ENCODE results near the gene TNFAIP3.
A peak's percentile ranks its signal among the peaks of the same experiment; 100 is the strongest.

TNFAIP3 gene

GRCh38 chr6:137890983-137891537, 24.0 kb downstream of the TNFAIP3 start:
- peak overlapping the region; percentile 35 for H3K27ac ChIP-seq (ENCODE audit: low read length)
- H3K79me2 ChIP-seq (ENCODE audit: insufficient read depth, low read length): no peaks in the 10 kb centered on the region
- no peaks in the 10 kb centered on the region for H4K20me1 ChIP-seq (ENCODE audit: insufficient read depth, low read length)
- H3K36me3 ChIP-seq (ENCODE audit: insufficient read depth, low read length): no peaks in the 10 kb centered on the region
- no peak overlapping the region for H3K9ac ChIP-seq (ENCODE audit: low read depth, low read length)
- H2AFZ ChIP-seq (ENCODE audit: low read depth, low read length): no peak overlapping the region; the same call in 1 of the 2 replicates
- H3K4me2 ChIP-seq (ENCODE audit: insufficient read depth, low read length): no peak overlapping the region
- H3K4me3 ChIP-seq (ENCODE audit: low read depth in 1 of 2, low read length in 2 of 2): no peak overlapping the region
- no peaks in the 10 kb centered on the region for H3K9me3 ChIP-seq (ENCODE audit: insufficient read depth, low read length, severe bottlenecking)
- ATAC-seq (ENCODE audit: insufficient read depth, low read depth): no peak
- no peaks in the 10 kb centered on the region for H3K4me1 ChIP-seq (ENCODE audit: insufficient read depth, low read length)
- no peak for TF ChIP-seq CTCF (IDR thresholded peaks at IDR 0.05; ENCODE audit: borderline replicate concordance, extremely low read depth, low read length, poor library complexity, severe bottlenecking)
- no peak for TF ChIP-seq EZH2 (IDR thresholded peaks at IDR 0.05; ENCODE audit: borderline replicate concordance, low read depth, low read length, severe bottlenecking)
- H3K27me3 ChIP-seq (ENCODE audit: insufficient read depth, low read length, poor library complexity): no peaks in the 10 kb centered on the region
- no peak for DNase-seq

- TF ChIP-seq EZH2 (IDR thresholded peaks at IDR 0.05; ENCODE audit: borderline replicate concordance, low read depth, low read length, severe bottlenecking) (no peak), CTCF (IDR thresholded peaks at IDR 0.05; ENCODE audit: borderline replicate concordance, extremely low read depth, low read length, poor library complexity, severe bottlenecking) (no peak)
- no peaks in the 10 kb centered on the region for H3K27me3 ChIP-seq (ENCODE audit: insufficient read depth, low read length, poor library complexity)
- no peak overlapping the region for H3K4me2 ChIP-seq (ENCODE audit: insufficient read depth, low read length)
- no peak overlapping the region for H2AFZ ChIP-seq (ENCODE audit: low read depth, low read length)
- DNase-seq (no peak), ATAC-seq (ENCODE audit: insufficient read depth, low read depth) (no peak)
- no peaks in the 10 kb centered on the region for H3K36me3 ChIP-seq (ENCODE audit: insufficient read depth, low read length)
- H3K4me3 ChIP-seq (ENCODE audit: low read depth in 1 of 2, low read length in 2 of 2): no peak overlapping the region
- no peaks in the 10 kb centered on the region for H3K4me1 ChIP-seq (ENCODE audit: insufficient read depth, low read length)
- H3K9ac ChIP-seq (ENCODE audit: low read depth, low read length): no peak overlapping the region
- no peaks in the 10 kb centered on the region for H3K9me3 ChIP-seq (ENCODE audit: insufficient read depth, low read length, severe bottlenecking)
- H3K79me2 ChIP-seq (ENCODE audit: insufficient read depth, low read length): no peaks in the 10 kb centered on the region
- H4K20me1 ChIP-seq (ENCODE audit: insufficient read depth, low read length): no peaks in the 10 kb centered on the region
- H3K27ac ChIP-seq (ENCODE audit: low read length): no peak overlapping the region
These were observed 25.2 kb downstream of the TNFAIP3 start for GRCh38 chr6:137892271-137892708.

- no peaks in the 10 kb centered on the region for H3K36me3 ChIP-seq (ENCODE audit: insufficient read depth, low read length)
- H3K4me1 ChIP-seq (ENCODE audit: insufficient read depth, low read length): no peaks in the 10 kb centered on the region
- H3K9ac ChIP-seq (ENCODE audit: low read depth, low read length): no peak overlapping the region
- H3K4me3 ChIP-seq (ENCODE audit: low read depth in 1 of 2, low read length in 2 of 2): no peak overlapping the region
- H3K27ac ChIP-seq (ENCODE audit: low read length): no peak overlapping the region
- H3K27me3 ChIP-seq (ENCODE audit: insufficient read depth, low read length, poor library complexity): no peaks in the 10 kb centered on the region
- H4K20me1 ChIP-seq (ENCODE audit: insufficient read depth, low read length): no peaks in the 10 kb centered on the region
- TF ChIP-seq EZH2 (IDR thresholded peaks at IDR 0.05; ENCODE audit: borderline replicate concordance, low read depth, low read length, severe bottlenecking) (no peak), CTCF (IDR thresholded peaks at IDR 0.05; ENCODE audit: borderline replicate concordance, extremely low read depth, low read length, poor library complexity, severe bottlenecking) (no peak)
- DNase-seq: no peak
- H3K79me2 ChIP-seq (ENCODE audit: insufficient read depth, low read length): no peaks in the 10 kb centered on the region
- H3K4me2 ChIP-seq (ENCODE audit: insufficient read depth, low read length): no peak overlapping the region
- no peaks in the 10 kb centered on the region for H3K9me3 ChIP-seq (ENCODE audit: insufficient read depth, low read length, severe bottlenecking)
- ATAC-seq (ENCODE audit: insufficient read depth, low read depth): no peak
- no peak overlapping the region for H2AFZ ChIP-seq (ENCODE audit: low read depth, low read length)
These were observed 26.1 kb downstream of the TNFAIP3 start for GRCh38 chr6:137893181-137893580.
